GM19240 (cell line): Measurements from ENCODE around the gene DEPP1.

Source experiments
- DNase-seq: peaks from one replicate; pipeline ENCODE4 v3.0.0; 2011; ENCODE audit warnings: low spot score; ENCODE audit not compliant: insufficient read length

The DEPP1 gene

DNA sequence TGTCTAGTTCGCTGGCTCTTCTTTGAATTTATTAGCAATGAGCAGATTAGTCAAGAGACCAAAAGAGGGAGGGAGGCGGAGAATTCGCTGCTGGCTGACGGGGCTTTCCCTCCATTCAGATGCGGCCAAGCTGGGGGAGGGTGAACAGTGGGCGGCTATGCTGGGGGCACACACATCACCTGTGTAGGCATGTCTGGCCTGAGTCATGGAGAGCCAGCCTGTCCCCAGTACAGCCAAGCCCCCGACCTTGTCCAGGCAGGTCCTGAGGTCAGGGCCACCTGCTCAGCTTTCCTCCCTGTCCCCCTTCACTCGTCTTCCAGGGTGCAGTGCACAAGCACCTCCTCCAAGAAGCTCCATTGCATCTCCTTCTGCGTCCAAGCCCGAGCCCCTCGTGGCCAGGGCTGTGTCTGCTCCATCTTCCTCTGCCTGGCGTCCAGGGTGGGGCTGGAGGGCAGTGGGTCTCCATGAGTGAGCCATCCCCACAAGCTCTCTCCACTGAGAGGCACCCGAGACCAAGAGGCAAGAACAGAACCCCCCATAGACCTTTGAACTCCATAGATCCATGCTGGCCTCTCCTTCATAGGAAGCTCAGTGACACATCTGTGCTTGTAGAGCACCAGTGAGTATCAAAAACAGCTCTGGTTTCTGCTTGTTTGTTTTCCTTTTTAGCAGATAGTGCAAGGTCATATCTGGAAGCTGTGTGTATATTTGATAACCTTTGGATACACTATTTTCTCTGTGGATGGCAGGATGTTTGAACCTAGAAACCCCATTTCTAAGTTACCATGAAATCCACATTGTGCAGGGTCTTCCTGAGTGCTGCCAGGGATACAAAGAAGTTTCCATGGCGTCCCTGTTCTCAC is 1.9 kb upstream of the DEPP1 start:
- DNase-seq = no peak

DNA sequence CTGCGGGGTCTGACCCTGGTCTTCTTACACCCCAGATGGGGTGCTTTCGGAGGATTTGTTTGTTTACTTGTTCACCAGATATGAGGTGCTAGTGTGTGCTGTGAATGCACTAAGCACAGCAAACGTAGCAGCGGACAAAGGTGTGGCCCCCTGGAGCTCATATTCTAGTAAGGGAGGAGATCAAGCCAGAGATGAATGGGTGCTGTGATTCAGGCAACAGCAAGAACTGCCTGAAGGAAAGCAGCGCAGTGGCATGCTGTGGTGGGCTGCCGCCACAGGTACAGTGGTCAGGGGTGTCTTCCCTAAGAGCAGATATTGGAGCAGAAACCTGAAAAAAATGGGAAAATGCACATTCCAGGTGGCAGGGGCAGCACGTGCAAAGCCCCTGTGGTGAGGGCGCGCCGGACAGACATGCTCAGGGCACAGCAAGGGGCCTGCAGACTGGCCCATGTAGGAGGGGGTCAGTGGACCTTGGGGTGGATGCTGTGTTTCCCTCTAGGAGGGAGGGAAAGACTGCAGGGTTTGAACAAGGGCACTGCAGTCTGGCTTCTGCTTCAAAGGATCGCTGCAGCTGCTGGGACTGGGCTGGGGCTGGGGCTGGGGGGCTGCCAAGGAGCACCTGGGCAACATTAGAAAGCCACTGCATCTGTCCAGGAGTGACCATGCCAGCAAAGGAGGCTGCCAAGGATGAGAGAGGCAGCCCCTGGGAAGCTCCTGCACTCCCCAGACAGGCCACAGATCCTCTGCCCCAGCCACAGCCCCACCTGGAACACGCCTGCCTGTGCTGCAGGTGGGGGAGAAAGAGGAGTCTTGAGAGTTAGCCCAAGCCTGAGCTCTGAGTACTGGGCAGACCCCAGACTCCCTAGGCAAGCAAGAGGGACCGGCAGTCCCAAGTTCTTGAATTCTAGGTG is 927 bp upstream of the DEPP1 start:
- no peak for DNase-seq

DNA sequence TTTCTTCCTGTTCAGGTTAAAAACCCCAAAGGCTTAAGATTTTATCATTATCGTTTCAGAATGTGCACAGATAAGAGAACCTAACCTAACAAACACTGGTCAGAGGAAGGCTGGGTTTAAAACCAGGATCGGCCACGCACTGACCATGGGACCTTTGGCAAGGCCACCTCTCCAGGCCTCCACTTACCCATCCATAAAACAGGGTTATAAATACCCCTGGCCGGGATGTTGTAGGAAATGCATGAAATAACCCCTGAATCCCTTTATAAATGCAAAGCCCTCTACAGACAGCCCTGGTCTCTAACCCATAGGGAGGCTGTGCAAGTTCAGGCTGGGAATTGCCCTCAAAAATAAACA is 418 bp downstream of the DEPP1 start:
- DNase-seq = no peak

DNA sequence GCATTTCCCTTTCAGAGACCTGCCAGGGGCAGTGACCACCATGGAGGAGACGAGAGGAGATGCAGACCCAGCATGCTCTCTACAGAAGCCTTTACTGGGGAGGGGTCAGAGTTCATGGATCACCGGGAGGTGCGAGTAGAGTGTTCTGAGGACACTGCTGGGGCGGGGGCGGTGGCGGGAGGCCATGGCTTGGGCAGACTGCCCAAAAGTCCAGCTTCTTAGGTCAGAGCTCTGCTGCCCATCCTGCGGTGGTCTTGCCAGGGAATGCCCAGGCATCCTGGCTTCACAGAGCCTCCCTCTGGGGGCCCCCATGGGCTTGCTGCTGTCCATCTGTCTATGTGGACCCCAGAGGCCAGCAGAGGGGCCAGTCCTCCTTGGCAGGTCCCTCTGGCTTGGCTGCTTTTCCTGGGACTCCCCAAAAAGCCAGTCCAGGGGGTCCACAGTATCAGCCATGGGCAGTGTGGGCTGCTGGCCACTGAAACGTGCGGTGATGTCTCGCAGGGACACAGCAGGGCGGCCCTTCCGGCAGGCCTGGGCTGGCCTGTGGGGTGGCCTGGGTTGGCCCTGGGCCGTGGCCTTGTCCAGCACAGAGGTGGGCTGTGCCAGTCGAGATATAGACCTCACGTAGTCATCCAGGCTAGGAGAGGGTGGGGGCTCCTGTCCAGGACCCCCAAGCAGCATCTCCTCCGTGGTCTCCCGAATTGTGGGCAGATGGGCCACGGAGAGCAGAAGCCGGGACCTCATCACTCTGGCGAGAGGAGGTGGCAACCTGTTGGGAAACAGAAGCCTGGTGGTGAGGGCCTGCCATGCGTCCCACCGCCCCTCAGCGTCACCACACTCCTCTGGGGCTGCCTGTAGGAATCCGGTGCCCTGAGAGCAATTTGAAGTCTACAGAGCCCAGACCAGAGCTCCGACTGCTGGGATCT is 1.1 kb downstream of the DEPP1 start:
- DNase-seq = no peak

DNA sequence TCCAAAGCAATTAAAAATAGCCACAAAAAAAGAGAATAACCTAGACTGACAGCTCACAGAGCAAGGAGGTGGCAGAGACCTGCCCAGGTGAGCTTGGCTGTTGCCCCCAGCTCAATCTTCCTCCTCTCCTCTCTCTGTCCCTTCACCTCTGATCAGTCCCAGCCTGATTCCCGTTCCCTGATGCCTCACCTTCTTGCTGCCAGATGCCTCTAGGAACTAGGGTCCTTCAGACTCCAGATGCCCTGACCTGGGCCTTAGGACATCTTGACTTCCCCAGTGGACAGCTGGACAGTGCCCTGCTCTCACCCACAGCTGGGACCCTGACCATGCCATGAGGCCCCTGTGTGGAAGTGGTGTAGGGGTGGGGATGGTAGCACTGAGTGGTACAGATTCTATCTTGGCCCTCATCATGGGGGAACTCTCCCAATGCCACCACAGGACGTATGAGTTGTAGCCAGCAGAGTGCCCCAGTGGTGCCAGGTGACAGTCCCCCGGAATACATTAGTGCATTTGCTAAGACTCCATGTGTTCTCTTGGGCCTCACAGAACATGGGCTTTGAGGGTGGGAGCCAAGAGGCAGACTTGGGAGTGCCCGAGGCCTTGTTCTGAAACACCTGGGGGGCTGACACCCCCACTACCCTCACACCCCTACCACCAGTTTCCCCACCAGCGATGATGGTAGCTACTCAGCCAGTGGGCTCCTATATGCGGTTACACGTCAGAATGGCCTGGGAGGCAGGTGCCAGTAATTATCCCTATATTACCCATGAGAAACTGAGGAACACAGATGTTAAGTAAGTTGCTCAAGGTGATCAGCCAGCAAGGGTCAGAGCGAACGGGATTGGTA is 2.0 kb downstream of the DEPP1 start:
- no peak for DNase-seq

DNA sequence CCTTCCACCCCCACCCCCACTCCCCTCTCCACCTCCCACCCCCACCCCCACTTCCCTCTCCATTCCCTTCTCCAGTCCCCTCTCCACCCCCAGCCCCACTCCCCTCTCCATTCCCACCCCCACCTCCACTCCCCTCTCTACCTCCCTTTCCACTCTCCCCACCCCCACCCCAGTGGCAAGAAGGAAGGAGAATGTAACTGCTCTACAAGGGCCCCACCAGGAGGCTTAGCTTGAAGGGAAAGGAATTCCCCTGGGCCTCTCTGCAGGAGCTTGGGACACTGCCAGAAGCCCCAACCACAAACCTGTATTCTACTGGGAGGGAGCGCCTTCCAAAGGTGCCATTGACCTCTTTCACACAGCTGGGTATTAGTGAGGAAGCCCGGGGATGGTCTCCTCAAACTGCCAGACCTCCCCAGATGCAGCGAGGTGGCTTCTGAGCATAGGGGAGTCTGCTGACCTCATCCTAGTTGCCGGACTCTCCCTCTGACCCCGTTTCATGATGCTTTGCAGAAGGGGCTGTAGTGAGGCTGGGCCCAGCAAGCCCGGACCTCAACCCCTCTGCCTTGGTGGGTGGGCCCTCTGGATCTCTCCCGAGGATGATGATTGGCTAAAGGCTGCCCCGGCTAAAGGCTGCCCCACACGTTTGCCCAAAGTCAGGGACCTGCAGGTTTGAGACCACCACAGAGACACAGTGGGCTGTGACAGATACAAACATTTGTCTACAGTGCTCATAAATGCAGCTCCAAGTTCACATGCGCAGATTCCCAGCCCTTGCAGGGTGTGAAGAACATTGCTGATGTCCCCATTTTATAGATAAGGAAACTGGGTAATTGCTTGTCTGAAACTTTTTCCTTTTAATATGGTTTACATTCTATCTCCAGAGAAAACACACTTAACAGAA is 2.9 kb downstream of the DEPP1 start:
- no peak for DNase-seq

DNA sequence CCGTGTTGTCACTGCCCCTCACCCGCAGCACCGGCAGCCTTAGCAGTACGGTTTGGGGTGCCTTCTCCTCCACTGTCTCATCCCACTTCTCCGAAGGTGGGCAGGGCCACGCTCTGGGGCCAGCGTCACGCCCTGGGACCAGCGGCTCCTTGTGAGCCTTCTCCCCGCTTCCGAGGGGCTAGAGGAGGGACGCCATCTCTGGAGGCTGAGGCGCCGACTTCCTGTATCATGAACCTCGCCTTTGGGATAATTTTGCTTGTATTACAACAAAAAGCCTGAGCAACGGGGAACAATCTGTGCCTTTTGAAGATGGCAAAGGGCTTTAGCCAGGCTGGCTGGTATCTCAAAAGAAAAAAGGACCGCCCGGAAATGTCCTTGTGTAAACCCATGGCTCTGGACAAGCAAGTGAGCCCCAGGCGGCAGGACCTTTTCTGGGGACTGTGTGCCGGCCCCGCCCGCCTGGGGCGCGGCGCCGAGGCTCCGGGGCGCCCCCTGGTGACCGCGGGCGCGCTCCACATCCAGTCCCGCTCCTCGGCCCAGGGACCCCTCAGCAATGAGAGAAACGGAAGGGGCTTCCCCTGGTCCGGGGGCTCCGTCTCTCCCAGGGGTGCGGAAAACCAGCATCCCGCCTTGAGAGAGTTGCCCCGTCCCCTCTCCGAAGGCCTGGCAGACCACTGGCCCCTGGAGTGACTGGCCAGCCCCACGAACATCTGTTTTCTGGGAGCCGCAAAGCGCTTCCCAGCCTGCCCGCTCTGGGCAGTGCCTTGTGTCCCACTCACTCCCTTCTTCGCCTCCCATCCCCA is 3.8 kb downstream of the DEPP1 start:
- DNase-seq = peak; percentile 51

DNA sequence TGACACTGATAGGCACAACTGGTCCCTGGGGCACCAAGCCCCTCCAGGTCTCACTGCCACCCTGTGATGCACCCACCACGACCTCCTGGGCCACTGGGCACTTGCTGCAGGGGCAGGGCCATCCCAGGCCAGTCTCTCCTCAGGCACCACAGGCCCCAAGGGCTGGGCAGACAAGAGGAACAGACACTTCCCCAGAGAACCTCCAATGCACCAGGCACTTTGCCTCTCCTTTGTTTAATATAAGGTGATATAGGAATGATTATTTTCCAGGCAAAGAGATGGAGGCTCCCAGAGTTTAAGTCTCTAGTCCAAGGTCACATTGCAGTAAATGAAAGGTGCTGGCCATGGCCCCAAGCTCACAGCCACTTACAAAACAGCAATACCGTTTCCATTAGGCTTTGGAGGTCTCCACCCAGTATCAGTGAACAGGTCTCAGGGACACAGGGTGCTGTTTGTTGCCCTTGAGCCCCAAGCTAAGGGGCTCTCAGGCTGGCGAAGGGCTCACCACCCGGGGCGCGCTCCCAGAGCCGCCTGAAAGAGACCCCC is 4.5 kb downstream of the DEPP1 start:
- DNase-seq = no peak

DNA sequence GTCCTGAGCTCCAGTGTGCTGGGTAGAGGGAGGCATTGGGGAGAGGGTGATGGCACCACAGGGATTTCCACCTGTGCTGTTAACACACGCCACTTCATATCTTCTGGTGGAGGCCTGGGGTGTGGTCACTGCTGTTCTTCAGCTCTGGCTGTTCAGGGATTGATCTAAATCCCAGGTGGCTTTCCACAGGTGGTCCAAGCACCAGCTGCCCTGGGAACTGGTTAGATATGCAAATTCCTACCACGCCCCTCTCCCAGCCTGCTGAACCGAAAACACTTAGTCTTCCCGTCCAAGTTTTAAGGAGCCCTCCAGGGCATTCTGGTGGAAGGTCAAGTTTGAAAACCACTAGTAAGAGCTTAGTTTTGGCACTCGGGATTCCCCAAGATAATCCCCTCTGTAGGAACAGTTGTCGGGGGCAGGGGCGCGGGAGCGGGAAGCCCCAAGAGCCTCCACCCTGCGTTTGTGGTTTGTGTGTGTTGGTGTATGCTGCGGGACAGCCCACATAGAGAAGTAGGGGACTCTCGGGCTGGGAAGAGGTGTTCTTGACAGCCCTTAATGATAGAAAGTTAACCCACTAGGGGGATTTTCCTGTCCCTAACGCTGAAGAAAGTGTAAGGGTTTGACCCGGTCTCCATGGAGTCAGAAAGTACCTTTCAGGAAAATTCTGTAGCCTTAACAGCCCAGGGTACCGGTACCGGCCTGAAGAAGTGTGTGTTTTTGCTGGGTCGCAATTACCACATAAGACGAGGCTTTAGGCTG is 5.1 kb downstream of the DEPP1 start:
- DNase-seq = no peak

DNA sequence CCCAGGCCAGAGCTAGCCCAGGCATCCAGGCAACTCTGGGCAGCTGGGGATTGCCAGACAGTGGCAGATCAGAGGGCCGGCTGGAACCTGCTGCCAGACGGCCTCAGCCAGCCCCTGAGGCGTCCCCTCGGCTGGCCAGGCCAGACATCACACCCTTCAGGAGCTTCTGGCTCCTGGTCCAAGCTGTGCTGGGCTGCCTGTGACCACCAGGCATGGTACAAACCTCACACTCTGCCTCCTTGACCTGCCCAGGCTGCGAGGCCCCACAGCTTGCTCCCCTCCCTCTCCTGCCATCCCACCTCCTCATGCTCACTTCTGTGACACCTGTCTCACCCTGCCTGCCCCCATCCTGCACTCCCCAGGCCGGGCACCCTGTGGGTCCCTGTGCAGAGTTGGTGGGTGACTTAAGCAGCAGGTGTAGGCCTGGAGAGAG is 5.7 kb downstream of the DEPP1 start:
- DNase-seq = no peak

DNA sequence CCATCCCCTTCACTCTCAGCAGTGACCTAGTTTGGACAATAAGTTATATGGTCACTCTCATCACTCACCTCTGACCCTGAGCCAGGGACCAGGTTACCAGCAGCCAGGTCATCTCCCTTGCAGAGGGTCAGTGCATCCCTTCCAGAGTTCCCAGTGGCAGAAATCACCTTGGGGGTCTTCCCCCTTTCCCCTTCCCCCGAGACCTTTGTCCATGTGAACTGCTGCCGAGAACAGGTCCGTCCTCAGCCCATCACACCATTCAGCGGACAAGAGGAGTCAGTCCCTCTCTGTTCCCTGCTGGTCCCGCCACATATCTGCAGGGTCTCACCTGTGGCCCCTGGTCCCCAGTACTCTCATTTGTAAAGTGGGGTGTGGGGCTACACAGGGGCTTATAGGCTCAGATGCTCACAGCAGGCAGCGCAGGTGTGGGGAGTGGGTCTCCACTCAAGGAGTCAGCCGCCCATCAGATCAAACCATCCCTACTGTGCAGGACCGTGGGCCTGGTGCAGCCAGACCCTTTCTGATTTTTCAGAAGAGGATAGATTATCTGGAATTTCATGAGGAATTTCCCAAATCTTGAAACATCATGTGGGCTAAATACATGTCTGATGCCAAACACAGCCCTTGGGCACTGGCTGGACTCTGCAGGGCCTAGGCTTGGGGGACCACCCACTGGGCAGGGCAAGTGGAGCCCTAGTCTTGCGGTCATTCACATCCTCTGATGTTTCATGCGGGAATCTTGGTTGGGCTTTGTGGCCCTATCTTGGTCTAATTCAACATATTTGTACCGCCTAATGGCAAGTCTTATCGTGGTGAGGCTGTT is 6.5 kb downstream of the DEPP1 start:
- no peak for DNase-seq

DNA sequence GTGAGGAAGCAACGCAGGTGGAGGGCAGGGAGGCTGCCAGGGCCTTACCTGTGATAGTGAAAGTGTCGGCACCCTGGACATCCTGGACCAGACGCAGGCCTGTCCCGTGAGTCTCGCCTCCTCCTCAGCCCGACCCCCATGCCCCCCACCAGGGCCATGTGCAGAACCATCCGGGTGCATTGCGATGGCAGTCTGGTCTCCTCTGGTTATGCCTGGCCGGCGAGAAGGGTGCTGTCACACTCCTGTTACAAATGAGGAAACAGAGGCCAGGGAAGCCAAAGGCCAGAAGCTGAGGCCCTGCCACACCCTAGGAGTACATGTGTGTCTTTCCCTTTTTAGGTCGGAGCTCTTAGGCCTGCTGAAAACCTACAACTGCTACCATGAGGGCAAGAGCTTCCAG is 7.2 kb downstream of the DEPP1 start:
- DNase-seq = no peak

DNA sequence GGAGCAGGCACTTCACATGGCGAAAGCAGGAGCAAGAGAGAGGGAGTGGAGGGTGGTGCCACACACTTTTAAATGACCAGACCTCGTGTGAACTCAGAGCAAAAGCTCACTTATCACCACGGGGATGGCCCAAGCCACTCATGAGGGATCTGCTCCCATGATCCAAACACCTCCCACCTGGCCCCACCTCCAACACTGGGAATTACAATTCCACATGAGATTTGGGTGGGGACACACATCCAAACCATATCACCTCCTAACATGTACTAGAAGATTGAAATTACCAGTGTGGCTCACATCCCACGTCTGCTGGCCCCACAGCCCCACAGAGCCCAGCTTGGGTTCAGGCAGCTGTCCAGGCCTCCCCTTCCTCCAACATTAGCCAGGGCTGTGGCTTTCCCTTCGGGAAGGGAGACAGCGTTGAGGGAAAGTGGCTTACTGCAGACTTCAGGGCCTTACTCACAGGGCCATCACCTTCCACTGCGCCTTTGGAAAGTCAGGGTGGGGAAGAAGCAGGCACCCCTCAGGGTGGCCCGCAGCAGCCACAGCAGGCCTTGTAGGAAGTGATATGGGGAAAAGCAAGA is 7.7 kb downstream of the DEPP1 start:
- no peak for DNase-seq

DNA sequence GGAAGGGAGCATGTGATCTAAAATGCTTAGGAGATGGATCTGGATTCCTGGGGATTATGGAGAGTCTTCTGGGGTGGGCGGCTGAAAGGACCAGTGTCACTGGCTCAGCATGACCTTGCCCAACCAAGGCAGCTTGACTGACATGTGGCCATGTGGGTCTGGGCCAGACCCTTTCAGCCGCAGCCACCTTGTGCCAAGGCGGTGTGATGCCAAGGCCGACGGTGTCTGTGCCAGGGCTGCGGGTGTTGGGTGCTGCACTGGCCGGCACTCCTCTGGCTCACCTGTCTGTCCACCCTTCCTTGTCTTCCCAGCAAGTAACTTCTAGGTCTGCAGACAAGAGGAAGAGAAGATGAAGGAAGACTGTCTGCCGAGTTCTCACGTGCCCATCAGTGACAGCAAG is 8.8 kb downstream of the DEPP1 start:
- no peak for DNase-seq

DNA sequence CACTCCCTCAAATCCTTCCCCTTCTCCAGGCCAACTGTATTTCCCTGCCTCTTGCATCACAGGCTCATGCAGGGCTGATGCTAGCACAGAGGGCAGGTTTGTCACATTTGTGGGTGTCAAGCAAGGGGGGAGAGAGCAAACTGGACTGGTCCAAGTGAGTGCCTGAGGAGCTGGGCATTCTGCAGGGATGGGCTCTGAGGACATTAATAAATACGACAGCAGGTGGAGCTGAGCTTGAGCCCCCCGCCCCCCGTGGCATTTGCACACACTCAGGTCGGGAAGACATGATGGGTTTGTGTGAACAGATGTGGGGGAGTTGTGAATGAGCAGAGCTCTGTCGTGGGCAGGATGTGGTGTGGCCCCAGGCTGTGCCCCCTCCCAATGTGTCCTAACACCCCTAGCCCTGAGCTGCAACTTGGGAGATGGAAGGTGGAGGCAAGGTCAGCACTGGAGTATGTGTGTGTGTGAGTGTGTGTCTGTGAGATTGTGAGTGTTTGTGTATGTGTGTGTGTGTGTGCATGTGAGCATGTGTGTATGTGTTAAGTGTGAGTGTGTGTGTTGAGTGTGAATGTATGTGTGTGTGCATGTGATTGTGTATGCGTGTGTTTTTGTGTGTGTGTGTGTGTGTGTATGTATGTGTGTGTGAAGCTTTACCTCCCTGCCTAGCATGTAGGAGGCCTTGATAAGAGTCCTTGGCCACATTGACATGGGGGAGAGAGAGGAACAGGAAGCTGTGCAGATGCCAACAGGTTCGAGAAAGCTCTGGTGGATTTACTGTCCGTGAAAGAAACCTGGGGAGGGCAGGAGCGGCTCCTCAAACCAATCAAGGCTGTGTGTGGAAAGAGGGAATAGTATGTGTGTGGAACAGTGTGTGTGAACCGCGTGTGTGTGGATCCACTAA is 9.9 kb downstream of the DEPP1 start:
- DNase-seq = no peak
